Measurements from ENCODE around the gene ZNF827. TPM values are rescaled to one million over a fixed set of nuclear protein-coding genes. Genes with fewer than 3 reads are reported as not detected.

Gene ZNF827
- total and polyA plus RNA-seq, 2 of the 13 experiments (the other 11 are each of a cell fraction or from before 2014, with no cell fraction given) = 2.8 TPM

GRCh38 chr4:145938618-145939440 is at the start of gene ZNF827 (continued):
- TF ChIP-seq, protein P1, sequence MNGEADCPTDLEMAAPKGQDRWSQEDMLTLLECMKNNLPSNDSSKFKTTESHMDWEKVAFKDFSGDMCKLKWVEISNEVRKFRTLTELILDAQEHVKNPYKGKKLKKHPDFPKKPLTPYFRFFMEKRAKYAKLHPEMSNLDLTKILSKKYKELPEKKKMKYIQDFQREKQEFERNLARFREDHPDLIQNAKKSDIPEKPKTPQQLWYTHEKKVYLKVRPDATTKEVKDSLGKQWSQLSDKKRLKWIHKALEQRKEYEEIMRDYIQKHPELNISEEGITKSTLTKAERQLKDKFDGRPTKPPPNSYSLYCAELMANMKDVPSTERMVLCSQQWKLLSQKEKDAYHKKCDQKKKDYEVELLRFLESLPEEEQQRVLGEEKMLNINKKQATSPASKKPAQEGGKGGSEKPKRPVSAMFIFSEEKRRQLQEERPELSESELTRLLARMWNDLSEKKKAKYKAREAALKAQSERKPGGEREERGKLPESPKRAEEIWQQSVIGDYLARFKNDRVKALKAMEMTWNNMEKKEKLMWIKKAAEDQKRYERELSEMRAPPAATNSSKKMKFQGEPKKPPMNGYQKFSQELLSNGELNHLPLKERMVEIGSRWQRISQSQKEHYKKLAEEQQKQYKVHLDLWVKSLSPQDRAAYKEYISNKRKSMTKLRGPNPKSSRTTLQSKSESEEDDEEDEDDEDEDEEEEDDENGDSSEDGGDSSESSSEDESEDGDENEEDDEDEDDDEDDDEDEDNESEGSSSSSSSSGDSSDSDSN (CRISPR knock-in tag; IDR thresholded peaks at IDR 0.05) = peak; percentile 77
- TF ChIP-seq ZNF549 (CRISPR knock-in tag; IDR thresholded peaks at IDR 0.05) = peak; percentile 74; the same call in 1 of the 2 replicates
- peak; percentile 42; the same call in 1 of the 2 replicates for TF ChIP-seq HDAC1 (CRISPR knock-in tag; IDR thresholded peaks at IDR 0.05)
- TF ChIP-seq HMG20A (CRISPR knock-in tag; IDR thresholded peaks at IDR 0.05; ENCODE audit: borderline replicate concordance) = peak; percentile 31; the same call in 1 of the 2 replicates
- peak; percentile 31; the same call in 1 of the 2 replicates for TF ChIP-seq ZNF230 (CRISPR knock-in tag; IDR thresholded peaks at IDR 0.05)
- TF ChIP-seq, protein P2, sequence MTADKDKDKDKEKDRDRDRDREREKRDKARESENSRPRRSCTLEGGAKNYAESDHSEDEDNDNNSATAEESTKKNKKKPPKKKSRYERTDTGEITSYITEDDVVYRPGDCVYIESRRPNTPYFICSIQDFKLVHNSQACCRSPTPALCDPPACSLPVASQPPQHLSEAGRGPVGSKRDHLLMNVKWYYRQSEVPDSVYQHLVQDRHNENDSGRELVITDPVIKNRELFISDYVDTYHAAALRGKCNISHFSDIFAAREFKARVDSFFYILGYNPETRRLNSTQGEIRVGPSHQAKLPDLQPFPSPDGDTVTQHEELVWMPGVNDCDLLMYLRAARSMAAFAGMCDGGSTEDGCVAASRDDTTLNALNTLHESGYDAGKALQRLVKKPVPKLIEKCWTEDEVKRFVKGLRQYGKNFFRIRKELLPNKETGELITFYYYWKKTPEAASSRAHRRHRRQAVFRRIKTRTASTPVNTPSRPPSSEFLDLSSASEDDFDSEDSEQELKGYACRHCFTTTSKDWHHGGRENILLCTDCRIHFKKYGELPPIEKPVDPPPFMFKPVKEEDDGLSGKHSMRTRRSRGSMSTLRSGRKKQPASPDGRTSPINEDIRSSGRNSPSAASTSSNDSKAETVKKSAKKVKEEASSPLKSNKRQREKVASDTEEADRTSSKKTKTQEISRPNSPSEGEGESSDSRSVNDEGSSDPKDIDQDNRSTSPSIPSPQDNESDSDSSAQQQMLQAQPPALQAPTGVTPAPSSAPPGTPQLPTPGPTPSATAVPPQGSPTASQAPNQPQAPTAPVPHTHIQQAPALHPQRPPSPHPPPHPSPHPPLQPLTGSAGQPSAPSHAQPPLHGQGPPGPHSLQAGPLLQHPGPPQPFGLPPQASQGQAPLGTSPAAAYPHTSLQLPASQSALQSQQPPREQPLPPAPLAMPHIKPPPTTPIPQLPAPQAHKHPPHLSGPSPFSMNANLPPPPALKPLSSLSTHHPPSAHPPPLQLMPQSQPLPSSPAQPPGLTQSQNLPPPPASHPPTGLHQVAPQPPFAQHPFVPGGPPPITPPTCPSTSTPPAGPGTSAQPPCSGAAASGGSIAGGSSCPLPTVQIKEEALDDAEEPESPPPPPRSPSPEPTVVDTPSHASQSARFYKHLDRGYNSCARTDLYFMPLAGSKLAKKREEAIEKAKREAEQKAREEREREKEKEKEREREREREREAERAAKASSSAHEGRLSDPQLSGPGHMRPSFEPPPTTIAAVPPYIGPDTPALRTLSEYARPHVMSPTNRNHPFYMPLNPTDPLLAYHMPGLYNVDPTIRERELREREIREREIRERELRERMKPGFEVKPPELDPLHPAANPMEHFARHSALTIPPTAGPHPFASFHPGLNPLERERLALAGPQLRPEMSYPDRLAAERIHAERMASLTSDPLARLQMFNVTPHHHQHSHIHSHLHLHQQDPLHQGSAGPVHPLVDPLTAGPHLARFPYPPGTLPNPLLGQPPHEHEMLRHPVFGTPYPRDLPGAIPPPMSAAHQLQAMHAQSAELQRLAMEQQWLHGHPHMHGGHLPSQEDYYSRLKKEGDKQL (CRISPR knock-in tag; IDR thresholded peaks at IDR 0.05; ENCODE audit: low read depth) = no peak
- no peak for TF ChIP-seq ZNF607 (CRISPR knock-in tag; IDR thresholded peaks at IDR 0.05; ENCODE audit: borderline replicate concordance)
- no peak for TF ChIP-seq ZC3H13 (CRISPR knock-in tag; IDR thresholded peaks at IDR 0.05)
- peak; percentile 85 for TF ChIP-seq YY1 (IDR thresholded peaks at IDR 0.05; ENCODE audit: insufficient read depth, insufficient replicate concordance, low read depth, low read length)
- no peak for TF ChIP-seq ZSCAN12 (CRISPR knock-in tag; IDR thresholded peaks at IDR 0.05)
- peak; percentile 49; the same call in 1 of the 2 replicates for TF ChIP-seq NFKB2 (CRISPR knock-in tag; IDR thresholded peaks at IDR 0.05; ENCODE audit: borderline replicate concordance)
- TF ChIP-seq TBL1XR1 (IDR thresholded peaks at IDR 0.05; ENCODE audit: borderline replicate concordance, low read length, partially characterized antibody) = peak; percentile 34
- TF ChIP-seq, protein P3, sequence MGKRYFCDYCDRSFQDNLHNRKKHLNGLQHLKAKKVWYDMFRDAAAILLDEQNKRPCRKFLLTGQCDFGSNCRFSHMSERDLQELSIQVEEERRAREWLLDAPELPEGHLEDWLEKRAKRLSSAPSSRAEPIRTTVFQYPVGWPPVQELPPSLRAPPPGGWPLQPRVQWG (CRISPR knock-in tag; IDR thresholded peaks at IDR 0.05; ENCODE audit: borderline replicate concordance, low read depth) = no peak
- peak; percentile 14 for TF ChIP-seq PHF5A (CRISPR knock-in tag; IDR thresholded peaks at IDR 0.05; ENCODE audit: low read depth, unreplicated experiment)
- TF ChIP-seq POGK (CRISPR knock-in tag; conservative IDR thresholded peaks at IDR 0.05) = peak; percentile 67; the same call in 1 of the 2 replicates
- TF ChIP-seq ZNF839 (CRISPR knock-in tag; IDR thresholded peaks at IDR 0.05; ENCODE audit: borderline replicate concordance) = no peak
- no peak for TF ChIP-seq CEBPG (CRISPR knock-in tag; IDR thresholded peaks at IDR 0.05)
- TF ChIP-seq HDAC2 (CRISPR knock-in tag; IDR thresholded peaks at IDR 0.05) = peak; percentile 81

Measured in HepG2 (cell line).